Stimulated activated CD8-positive, alpha-beta memory T cell treated with anti-CD3 and anti-CD28 coated beads, Interleukin-2, amount 100 ng/mL, for 1 hour (primary cell): ENCODE data around the gene MRPL19.

Source experiments
- DNase-seq, 2 donors: peaks; one replicate each; pipeline ENCODE4 v3.0.0-alpha.2; 2020; ENCODE audit warnings: low read depth in 2 of 2

MRPL19 gene

GRCh38 chr2:75736276-75736675 is 89.7 kb downstream of the MRPL19 start:
- no peak for DNase-seq

- no peak for DNase-seq
Observed at GRCh38 chr2:75737961-75738360, 91.4 kb downstream of the MRPL19 start.
